GM13977 (cell line): ENCODE results near the gene MTUS2.

Experiments used
- DNase-seq: peaks from one replicate; pipeline ENCODE4 v3.0.0; 2012; ENCODE audit warnings: low spot score
- in situ Hi-C: fragments of 300-500 bp; cut with MboI; formaldehyde crosslinking; loops from one replicate; pipeline ENCODE4 v1.12.0; 2022; ENCODE audit warnings: low sequenced_read_pairs, low pct_unique_long_range_greater_than_20kb, mixed read lengths, inconsistent platforms; ENCODE audit not compliant: unreplicated experiment
- TF ChIP-seq, protein P1 (sequence below): IDR thresholded peaks from 2 replicates; pipeline ENCODE4 v1.5.1; 2012; ENCODE audit warnings: mild to moderate bottlenecking, control low read depth; ENCODE audit not compliant: insufficient read depth; ENCODE audit errors: extremely low read depth, missing control alignments

Gene MTUS2

DNA sequence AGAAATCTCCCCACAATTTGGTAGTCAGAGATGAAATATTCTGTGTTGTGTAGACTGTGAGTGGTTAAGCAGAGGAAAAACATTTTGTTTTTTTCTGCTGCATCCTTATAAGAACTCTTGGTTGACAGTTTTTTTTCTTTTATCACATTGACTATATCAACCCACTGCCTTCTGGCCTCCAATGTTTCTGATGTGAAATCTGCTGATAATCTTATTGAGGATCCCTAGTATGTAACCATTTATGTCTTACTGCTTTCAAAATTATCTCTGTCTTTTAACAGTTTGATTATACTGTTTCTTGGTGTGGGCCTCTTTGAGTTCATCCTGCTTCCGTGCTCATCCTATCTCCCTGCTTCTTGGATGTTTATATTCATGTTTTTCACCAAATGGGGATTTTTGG lies 316.9 kb downstream of the MTUS2 start:
- TF ChIP-seq, protein P1, sequence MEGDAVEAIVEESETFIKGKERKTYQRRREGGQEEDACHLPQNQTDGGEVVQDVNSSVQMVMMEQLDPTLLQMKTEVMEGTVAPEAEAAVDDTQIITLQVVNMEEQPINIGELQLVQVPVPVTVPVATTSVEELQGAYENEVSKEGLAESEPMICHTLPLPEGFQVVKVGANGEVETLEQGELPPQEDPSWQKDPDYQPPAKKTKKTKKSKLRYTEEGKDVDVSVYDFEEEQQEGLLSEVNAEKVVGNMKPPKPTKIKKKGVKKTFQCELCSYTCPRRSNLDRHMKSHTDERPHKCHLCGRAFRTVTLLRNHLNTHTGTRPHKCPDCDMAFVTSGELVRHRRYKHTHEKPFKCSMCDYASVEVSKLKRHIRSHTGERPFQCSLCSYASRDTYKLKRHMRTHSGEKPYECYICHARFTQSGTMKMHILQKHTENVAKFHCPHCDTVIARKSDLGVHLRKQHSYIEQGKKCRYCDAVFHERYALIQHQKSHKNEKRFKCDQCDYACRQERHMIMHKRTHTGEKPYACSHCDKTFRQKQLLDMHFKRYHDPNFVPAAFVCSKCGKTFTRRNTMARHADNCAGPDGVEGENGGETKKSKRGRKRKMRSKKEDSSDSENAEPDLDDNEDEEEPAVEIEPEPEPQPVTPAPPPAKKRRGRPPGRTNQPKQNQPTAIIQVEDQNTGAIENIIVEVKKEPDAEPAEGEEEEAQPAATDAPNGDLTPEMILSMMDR = no peak
- in situ Hi-C loops = no loop called here
- DNase-seq = no peak

DNA sequence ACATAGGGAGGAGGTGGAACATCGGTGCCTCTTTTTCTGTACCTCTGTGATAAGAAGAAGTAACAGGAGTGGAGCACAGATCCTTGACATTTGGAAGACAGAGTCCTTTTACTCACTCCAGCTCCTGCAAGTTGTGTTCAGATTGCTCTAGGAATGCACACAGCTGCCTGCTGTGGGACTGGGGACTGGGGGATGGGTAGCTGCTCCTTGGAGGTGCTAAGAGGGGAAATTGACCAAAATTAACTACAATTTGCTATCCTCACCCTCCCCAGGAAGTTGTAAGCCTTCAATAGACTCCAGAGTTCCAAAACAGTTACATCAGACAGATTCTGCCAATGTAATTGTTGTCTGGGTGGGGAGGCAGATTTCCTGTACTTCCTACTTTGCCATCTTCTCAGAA lies 317.9 kb downstream of the MTUS2 start:
- TF ChIP-seq, protein P1 = no peak
- in situ Hi-C loops = no loop called here
- DNase-seq = no peak

DNA sequence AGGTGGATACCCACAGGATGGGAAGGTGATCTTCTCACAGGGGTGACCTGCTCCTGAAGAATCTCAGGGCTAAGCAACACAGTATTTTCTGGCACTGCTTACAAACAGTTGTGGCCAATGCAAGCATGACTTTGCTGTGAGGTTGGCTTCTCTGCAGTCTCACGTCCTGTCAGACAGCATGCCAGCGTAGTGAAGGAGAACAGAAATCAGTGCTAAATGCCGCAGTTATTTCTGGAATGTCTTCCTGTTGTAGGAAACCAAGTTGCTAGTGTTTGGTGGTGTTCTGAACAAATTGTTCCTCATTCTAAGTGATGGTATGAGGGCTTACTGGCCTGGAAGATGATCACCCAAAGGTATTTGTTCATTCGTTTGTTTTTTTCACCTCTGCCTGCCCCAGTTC lies 320.1 kb downstream of the MTUS2 start:
- in situ Hi-C loops = no loop called here
- TF ChIP-seq, protein P1 = no peak
- DNase-seq = no peak

DNA sequence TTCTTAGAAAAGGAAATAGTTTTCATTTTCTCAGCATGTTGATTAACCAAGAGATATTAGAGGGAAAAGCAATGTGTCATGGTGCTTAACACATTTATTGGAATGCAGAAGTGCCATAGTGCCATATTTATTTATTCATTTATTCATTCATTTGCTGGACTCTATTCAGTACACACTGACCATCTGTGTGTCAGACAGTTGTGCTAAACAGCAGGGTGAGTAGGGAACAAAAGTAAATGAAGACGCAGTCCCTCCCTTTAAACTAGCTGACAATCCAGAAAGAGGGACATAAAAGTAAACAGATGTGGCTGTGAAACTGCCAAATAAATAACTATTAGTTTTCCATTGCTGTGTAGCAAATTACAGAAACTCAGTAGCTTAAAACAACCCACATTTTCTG lies 323.7 kb downstream of the MTUS2 start:
- TF ChIP-seq, protein P1 = no peak
- in situ Hi-C loops = no loop called here

DNA sequence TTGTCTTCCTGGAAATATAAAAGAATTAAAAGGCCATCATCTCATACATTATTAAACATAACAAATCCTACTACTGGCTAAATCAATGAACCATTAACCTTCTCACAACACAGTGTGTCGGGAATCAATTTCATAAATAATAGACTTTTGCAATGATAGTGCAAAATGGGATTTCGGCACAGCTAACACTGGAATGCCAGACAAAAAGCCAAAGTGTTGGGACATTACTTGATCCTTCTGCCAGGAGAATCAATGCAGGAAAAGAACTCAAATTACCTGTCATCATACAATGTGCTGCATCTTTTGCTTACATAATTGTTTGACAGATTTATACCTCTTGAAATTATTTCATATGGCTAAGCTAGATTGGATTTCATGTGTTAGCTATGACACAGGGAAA lies 334.3 kb downstream of the MTUS2 start:
- in situ Hi-C loops = no loop called here
- TF ChIP-seq, protein P1 = no peak
- DNase-seq = no peak

More for the DNA sequence above, 323.7 kb downstream of the MTUS2 start:
- DNase-seq = no peak

DNA sequence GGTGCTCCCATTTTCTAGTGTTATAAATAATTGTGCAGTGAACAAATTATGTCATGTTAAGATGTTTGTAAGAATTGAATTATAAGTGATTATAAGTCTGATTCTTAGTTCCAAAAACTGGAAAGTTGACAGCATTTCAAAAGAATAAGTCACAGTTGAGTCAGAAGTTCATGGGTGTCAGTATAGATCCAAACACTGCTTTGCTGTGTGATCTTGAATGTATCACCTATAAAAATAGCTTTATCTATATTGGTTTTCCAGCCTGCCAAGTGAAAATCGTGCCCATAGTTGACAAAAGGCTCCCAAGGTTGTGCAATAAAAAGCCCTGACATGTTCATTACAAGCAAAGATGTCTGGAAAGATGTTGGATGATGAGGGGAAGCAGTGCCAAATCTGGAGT lies 336.0 kb downstream of the MTUS2 start:
- in situ Hi-C loops = no loop called here
- TF ChIP-seq, protein P1 = no peak
- no peak for DNase-seq

DNA sequence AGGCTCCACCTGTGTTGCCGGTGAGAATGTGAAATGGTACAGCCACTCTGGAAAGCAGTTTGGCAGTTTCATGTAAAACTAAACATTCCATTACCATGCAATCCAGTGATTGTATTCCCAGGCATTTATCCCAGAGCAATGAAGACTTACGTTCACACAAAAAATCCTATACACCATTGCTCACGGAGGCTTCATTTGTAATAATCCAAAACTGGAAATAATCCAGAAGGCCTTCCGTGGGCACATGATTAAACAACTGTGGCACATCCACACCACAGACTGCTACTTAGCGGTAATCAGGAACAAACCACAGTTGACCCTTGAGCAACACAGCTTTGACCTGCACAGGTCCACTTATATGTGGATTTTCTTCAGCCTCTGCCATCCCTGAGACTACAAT lies 339.7 kb downstream of the MTUS2 start:
- DNase-seq = no peak

More for the DNA sequence above, 339.7 kb downstream of the MTUS2 start:
- in situ Hi-C loops = no loop called here
- TF ChIP-seq, protein P1 = no peak
